GM20000 (cell line): ENCODE results near the gene ZNF407.

Experiments used
- DNase-seq: peaks from one replicate; pipeline ENCODE4 v3.0.0; 2012; ENCODE audit warnings: low spot score
- TF ChIP-seq, protein P1 (sequence below): IDR thresholded peaks from 2 replicates; pipeline ENCODE4 v1.5.1; 2012; ENCODE audit warnings: mild to moderate bottlenecking, control low read depth; ENCODE audit errors: extremely low read depth, missing control alignments

The ZNF407 gene

DNA sequence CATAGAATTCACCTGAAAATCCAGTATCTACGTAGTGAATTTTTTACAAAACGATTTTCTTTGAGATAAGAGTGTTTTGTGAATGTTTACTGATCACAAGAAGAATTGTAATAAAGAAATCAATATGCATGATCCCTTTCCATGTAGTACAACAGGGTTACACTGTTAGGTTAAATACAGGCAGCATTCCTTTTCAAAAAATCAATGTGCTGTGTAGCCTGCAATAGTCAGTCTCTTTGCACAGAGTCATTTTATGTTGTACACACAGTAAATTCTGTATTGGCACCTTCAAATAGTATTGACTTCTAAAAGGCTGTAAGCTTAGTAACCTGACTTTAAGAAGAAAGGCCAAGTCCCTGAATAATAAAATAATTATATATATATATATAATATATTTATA is 63.3 kb downstream of the ZNF407 start:
- TF ChIP-seq, protein P1, sequence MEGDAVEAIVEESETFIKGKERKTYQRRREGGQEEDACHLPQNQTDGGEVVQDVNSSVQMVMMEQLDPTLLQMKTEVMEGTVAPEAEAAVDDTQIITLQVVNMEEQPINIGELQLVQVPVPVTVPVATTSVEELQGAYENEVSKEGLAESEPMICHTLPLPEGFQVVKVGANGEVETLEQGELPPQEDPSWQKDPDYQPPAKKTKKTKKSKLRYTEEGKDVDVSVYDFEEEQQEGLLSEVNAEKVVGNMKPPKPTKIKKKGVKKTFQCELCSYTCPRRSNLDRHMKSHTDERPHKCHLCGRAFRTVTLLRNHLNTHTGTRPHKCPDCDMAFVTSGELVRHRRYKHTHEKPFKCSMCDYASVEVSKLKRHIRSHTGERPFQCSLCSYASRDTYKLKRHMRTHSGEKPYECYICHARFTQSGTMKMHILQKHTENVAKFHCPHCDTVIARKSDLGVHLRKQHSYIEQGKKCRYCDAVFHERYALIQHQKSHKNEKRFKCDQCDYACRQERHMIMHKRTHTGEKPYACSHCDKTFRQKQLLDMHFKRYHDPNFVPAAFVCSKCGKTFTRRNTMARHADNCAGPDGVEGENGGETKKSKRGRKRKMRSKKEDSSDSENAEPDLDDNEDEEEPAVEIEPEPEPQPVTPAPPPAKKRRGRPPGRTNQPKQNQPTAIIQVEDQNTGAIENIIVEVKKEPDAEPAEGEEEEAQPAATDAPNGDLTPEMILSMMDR, result no peak
- no peak for DNase-seq

DNA sequence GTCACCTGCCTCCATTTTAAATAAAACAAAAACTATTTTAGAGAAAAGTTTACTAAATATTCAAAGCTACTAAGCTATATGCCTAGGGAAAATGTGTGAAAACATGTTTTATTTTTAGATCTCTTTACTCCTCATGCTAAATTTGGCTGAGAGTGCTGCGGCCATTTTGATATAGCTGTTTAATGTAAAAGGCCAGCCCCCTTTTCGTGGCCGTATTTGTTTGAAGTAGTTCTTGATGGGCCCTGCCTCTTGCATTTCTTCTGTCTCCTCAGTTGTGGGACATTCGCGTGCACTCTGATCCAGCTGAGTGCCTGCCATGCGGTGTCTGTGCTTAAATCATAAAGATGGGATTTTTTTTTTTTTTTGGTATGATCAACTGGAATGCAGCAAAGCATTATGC is 64.0 kb downstream of the ZNF407 start:
- DNase-seq, result no peak

DNA sequence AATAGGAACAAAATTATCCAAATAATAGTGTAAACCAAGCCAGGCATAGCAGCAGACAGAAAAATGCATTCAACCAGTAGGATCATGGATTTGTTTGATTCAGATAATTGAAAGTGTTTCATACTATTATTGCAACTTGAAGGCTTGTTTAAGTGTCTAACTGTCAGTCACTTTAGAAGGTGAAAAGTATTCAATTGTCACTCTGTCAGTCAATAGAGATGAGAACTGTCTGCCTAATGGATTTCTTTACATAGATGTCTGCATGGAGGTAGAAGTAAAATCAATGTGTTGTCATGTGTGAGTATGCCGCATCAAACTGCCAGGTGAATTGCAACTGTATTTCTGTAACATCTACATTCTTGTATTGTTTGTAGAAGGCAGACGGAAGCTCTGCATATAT is 65.0 kb downstream of the ZNF407 start:
- no peak for DNase-seq
- TF ChIP-seq, protein P1, result no peak

More for the DNA sequence above, 64.0 kb downstream of the ZNF407 start:
- TF ChIP-seq, protein P1, result no peak

DNA sequence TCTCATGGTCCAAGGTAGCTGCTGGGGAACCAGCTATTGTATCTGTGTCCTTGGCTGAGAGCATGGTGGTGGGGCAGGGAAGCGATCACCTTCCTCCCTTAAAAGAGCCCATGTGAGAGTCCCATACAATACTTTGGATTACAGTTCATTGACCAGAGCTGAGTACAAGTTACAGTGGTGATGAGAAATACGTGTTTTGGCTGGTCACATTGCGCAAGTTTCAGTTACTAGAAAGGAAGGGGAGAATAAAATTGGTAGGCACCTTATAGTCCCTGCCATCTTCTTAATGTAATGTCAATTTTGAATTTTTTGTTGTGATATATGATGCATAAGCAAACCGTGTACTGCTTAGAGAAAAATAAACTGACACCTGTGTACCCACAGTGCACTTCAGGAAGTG is 67.7 kb downstream of the ZNF407 start:
- no peak for DNase-seq
- TF ChIP-seq, protein P1, result no peak

DNA sequence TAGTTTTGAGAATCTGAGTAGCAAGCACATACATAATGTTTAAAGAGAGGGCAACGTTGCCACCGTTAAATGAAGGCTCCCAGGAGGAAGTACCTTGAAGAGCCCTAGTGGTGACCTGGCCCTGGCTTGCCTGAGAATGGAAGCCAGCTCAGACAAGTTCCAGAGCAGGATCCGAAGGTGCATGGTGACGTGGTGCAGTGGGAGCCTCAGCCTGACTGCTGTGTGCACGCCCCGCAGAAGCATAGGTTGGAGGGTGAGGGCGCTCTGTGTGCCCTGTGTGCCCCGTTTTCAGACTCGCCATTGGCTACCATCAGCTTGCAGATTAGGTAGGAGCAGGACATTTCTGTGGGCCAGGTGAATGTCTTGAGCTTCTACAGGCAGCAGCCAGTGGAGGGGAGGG is 68.2 kb downstream of the ZNF407 start:
- TF ChIP-seq, protein P1, result no peak
- DNase-seq, result no peak

DNA sequence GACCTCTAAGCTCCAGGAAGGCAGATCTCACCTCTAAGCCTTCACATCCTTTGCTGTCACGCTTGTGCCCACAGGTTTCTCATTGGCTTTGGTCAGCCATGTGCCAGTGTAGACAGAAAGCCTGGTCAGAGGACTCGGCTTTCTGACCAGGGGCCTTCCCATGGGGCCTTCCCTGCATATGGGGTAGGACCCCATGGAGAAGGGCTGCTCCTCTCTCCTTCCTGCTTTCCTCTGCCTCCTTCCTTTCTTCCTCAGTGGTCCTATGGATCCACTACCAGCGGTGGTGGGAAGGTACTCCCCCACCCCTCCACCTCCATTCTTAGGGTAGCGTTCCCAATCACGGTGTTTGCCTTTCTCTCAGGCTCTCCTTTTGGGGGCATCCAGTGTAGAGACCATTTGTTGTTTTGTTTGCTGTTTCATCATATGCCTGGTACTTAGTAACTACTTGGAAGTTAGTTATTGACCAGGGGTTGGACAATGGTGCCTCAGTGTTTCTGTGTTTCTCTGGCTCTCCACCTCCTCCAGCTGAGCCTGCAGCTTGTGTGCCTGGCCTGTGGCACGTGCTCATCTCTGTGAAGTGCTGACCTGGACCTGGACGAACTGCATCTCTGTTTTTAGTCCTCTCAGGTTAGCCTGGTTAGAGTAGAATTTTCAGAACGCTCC is 71.6 kb downstream of the ZNF407 start:
- no peak for DNase-seq
- TF ChIP-seq, protein P1, result no peak

DNA sequence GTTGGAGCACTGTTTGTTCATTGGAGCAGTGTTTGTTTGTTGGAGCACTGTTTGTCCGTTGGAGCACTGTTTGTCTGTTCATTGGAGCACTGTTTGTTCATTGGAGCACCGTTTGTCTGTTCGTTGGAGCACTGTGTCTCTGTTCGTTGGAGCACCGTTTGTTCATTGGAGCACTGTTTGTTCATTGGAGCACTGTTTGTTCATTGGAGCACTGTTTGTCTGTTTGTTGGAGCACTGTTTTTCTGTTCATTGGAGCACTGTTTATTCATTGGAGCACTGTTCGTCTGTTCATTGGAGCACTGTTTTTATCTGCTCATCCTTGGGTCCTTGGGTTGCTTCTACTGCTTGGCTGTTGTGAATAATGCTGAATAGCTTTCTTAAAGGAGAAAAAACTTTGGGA is 74.7 kb downstream of the ZNF407 start:
- no peak for DNase-seq
- TF ChIP-seq, protein P1, result no peak
